Astrocyte (in vitro differentiated cells and primary cell): ENCODE data around the gene OPRD1. TPM values are rescaled to one million over a fixed set of nuclear protein-coding genes. Genes with fewer than 3 reads are reported as not detected.

Source experiments
- DNase-seq: peaks from one replicate; pipeline ENCODE4 v3.0.0-alpha.2; 2010; ENCODE audit warnings: low read depth
- FAIRE-seq: peaks from 2 replicates; lab custom pipeline; 2011; peaks lifted over from hg19 to GRCh38; lab: Jason Lieb, UNC
- H2AFZ ChIP-seq: 2 replicates; pipeline ENCODE4 v1.6.0; 2012; ENCODE audit warnings: low read depth, low read length, inconsistent platforms
- H3K27ac ChIP-seq: 2 replicates; pipeline ENCODE4 v1.5.1; 2011; ENCODE audit warnings: low read depth, low read length, inconsistent platforms
- H3K27me3 ChIP-seq: 2 replicates; pipeline ENCODE4 v1.6.0; 2011; ENCODE audit warnings: low read length, inconsistent platforms; ENCODE audit not compliant: insufficient read depth
- H3K36me3 ChIP-seq: 2 replicates; pipeline ENCODE4 v1.5.1; 2011; ENCODE audit warnings: low read length, inconsistent platforms; ENCODE audit not compliant: insufficient read depth
- H3K4me1 ChIP-seq: 2 replicates; pipeline ENCODE4 v1.5.1; 2011; ENCODE audit warnings: low read length, inconsistent platforms; ENCODE audit not compliant: insufficient read depth
- H3K4me2 ChIP-seq: 2 replicates; pipeline ENCODE4 v1.6.0; 2012; ENCODE audit warnings: low read length, inconsistent platforms
- H3K4me3 ChIP-seq: 2 replicates; pipeline ENCODE4 v1.5.1; 2011; ENCODE audit warnings: low read depth, mild to moderate bottlenecking, low read length, inconsistent platforms; ENCODE audit not compliant: insufficient read depth
- H3K79me2 ChIP-seq: 2 replicates; pipeline ENCODE4 v1.6.0; 2012; ENCODE audit warnings: mild to moderate bottlenecking, low read length, inconsistent platforms; ENCODE audit not compliant: insufficient read depth
- H3K9ac ChIP-seq: 2 replicates; pipeline ENCODE4 v1.6.0; 2012; ENCODE audit warnings: mild to moderate bottlenecking, low read length, inconsistent platforms
- H3K9me3 ChIP-seq: 2 replicates; pipeline ENCODE4 v1.5.1; 2012; ENCODE audit warnings: low read depth, mild to moderate bottlenecking, low read length, inconsistent platforms; ENCODE audit not compliant: insufficient read depth
- H4K20me1 ChIP-seq: 2 replicates; pipeline ENCODE4 v1.6.0; 2012; ENCODE audit warnings: low read length, inconsistent platforms; ENCODE audit not compliant: insufficient read depth
- H3K27ac Mint-ChIP-seq: one replicate; pipeline ENCODE4 v1.8.0; 2021; ENCODE audit warnings: mild to moderate bottlenecking, mixed read lengths; ENCODE audit not compliant: unreplicated experiment
- H3K27me3 Mint-ChIP-seq: one replicate; pipeline ENCODE4 v1.8.0; 2021; ENCODE audit warnings: low read depth, mixed read lengths; ENCODE audit not compliant: unreplicated experiment
- H3K36me3 Mint-ChIP-seq: one replicate; pipeline ENCODE4 v1.8.0; 2021; ENCODE audit warnings: low read depth, mixed read lengths; ENCODE audit not compliant: unreplicated experiment
- H3K4me1 Mint-ChIP-seq: one replicate; pipeline ENCODE4 v1.8.0; 2021; ENCODE audit warnings: low read depth, mixed read lengths; ENCODE audit not compliant: unreplicated experiment
- H3K4me3 Mint-ChIP-seq: one replicate; pipeline ENCODE4 v1.8.0; 2021; ENCODE audit warnings: mild to moderate bottlenecking, moderate library complexity, mixed read lengths; ENCODE audit not compliant: unreplicated experiment
- H3K9me3 Mint-ChIP-seq: one replicate; pipeline ENCODE4 v1.8.0; 2021; ENCODE audit warnings: mild to moderate bottlenecking, mixed read lengths; ENCODE audit not compliant: unreplicated experiment
- CTCF ChIP-seq: IDR thresholded peaks from 2 replicates; pipeline ENCODE4 v1.5.1; 2011; ENCODE audit warnings: low read depth, mild to moderate bottlenecking, inconsistent platforms, low read length, moderate library complexity; ENCODE audit not compliant: insufficient read depth
- EZH2 ChIP-seq: IDR thresholded peaks from 2 replicates; pipeline ENCODE4 v1.6.1; 2012; ENCODE audit warnings: mild to moderate bottlenecking, low read length, inconsistent platforms; ENCODE audit not compliant: insufficient read depth
- total RNA-seq: library from RNA; stranded (reverse); gene quantifications from 2 replicates; pipeline ENCODE4 v1.2.1, GENCODE V29; 2021

The OPRD1 gene
- total RNA-seq, 1 donor from 2014 or later, result 1.2 TPM

GRCh38 chr1:28905921-28906666 is 94.1 kb downstream of the OPRD1 start:
- Mint-ChIP-seq H3K4me1 (no peaks in the 10 kb centered on the region), H3K9me3 (no peaks in the 10 kb centered on the region), H3K4me3 (no peak overlapping the region), H3K27ac (no peak overlapping the region), H3K36me3 (no peaks in the 10 kb centered on the region), H3K27me3 (no peaks in the 10 kb centered on the region)
- DNase-seq (no peak), FAIRE-seq (no peak)
- Histone ChIP-seq H3K9ac (no peak overlapping the region), H3K4me3 (no peak overlapping the region), H2AFZ (no peak overlapping the region), H3K4me1 (no peaks in the 10 kb centered on the region), H3K27ac (no peak overlapping the region), H4K20me1 (no peaks in the 10 kb centered on the region), H3K27me3 (no peaks in the 10 kb centered on the region), H3K36me3 (no peaks in the 10 kb centered on the region), H3K79me2 (no peaks in the 10 kb centered on the region), H3K4me2 (no peak overlapping the region), H3K9me3 (no peaks in the 10 kb centered on the region)
- TF ChIP-seq EZH2, result no peak
- TF ChIP-seq CTCF, result no peak

- H3K9ac ChIP-seq, result no peak overlapping the region
- no peak for DNase-seq
- FAIRE-seq, result no peak
- Mint-ChIP-seq H3K9me3 (no peaks in the 10 kb centered on the region), H3K4me3 (no peak overlapping the region), H3K36me3 (peaks cover 2% of the 10 kb centered on the region), H3K27ac (no peak overlapping the region), H3K27me3 (no peaks in the 10 kb centered on the region), H3K4me1 (no peaks in the 10 kb centered on the region)
- H3K9me3 ChIP-seq, result no peaks in the 10 kb centered on the region
- H3K27ac ChIP-seq, result no peak overlapping the region
- no peaks in the 10 kb centered on the region for H4K20me1 ChIP-seq
- no peaks in the 10 kb centered on the region for H3K36me3 ChIP-seq
- H3K4me2 ChIP-seq, result no peak overlapping the region
- H3K79me2 ChIP-seq, result no peaks in the 10 kb centered on the region
- H3K27me3 ChIP-seq, result no peaks in the 10 kb centered on the region
- TF ChIP-seq EZH2, result no peak
- TF ChIP-seq CTCF, result no peak
- H3K4me1 ChIP-seq, result no peaks in the 10 kb centered on the region
- H3K4me3 ChIP-seq, result no peak overlapping the region
- H2AFZ ChIP-seq, result no peak overlapping the region
Measured at GRCh38 chr1:28909198-28909597, 97.2 kb downstream of the OPRD1 start.
